HL-60 (cell line): Measurements from ENCODE around the gene ATP2B2.

Source experiments
- DNase-seq, 2 experiments: peaks; one replicate each; pipeline ENCODE4 v3.0.0-alpha.2; 2010 to 2020; ENCODE audit warnings: low read depth in 1 of 2, low spot score in 1 of 2
- H3K27ac ChIP-seq: fragments of 250-450 bp; sonication (Bioruptor Pico); replicated peaks from 2 replicates; pipeline ENCODE4 v1.5.1; 2020; ENCODE audit warnings: mild to moderate bottlenecking, moderate library complexity
- H3K27me3 ChIP-seq: fragments of 250-450 bp; sonication (Bioruptor Pico); 2 replicates; pipeline ENCODE4 v1.5.1; 2021; ENCODE audit warnings: mild to moderate bottlenecking, moderate library complexity; ENCODE audit not compliant: insufficient read depth, poor library complexity, severe bottlenecking
- H3K4me3 ChIP-seq: replicated peaks from 2 replicates; pipeline ENCODE4 v1.5.1; 2011; ENCODE audit warnings: mild to moderate bottlenecking, control low read depth, low read length; ENCODE audit not compliant: insufficient read depth
- CTCF ChIP-seq: IDR thresholded peaks from one replicate; pipeline ENCODE4 v1.5.1; 2011; ENCODE audit warnings: low read length, control low read depth, inconsistent platforms; ENCODE audit not compliant: insufficient read depth
- GABPA ChIP-seq: IDR thresholded peaks from 2 replicates; pipeline ENCODE4 v1.6.1; 2012; ENCODE audit warnings: low read depth
- POLR2AphosphoS5 ChIP-seq: IDR thresholded peaks from 2 replicates; pipeline ENCODE4 v1.6.1; 2012; ENCODE audit warnings: low read depth
- REST ChIP-seq: IDR thresholded peaks from 2 replicates; pipeline ENCODE4 v1.6.1; 2012; ENCODE audit warnings: low read depth; ENCODE audit not compliant: insufficient replicate concordance
- SPI1 ChIP-seq: IDR thresholded peaks from 2 replicates; pipeline ENCODE4 v1.6.1; 2012; ENCODE audit warnings: low read depth, mild to moderate bottlenecking, borderline replicate concordance

ATP2B2 gene

DNA sequence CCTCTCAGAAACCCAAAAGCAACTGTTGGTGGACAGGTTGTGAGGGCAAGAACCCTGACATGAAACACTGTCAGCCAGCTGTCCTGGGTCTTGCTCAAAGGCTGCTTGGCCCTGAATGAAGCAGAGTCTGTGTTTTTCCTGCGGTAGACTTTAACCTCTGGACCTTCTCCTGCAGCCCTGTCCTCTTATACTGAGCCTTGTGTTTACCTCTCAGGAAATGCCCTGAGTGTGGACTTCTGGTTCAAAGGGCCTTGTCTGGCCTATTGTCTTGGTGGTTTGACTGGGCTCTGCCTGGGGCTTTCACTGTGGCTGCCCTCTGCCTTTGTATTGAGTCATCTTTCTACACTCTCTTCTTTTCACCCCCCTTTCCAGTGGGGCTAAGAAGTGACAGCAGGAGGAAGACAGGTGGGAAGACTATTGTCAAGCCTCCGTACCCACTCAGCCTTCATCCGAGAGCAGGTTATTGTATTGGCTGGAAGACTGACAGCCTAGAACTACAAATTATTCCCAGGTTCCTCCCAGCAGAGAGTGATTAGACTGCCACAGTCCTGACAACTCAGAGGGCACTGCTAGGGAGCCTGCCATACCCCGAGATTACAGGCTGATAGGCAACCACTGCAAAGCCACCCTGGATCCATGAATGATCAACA lies 187.9 kb downstream of the ATP2B2 start:
- Histone ChIP-seq H3K27me3 (no peaks in the 10 kb centered on the region), H3K4me3 (no peak overlapping the region), H3K27ac (no peak overlapping the region)
- TF ChIP-seq SPI1 (no peak), POLR2AphosphoS5 (no peak), GABPA (no peak), REST (no peak), CTCF (no peak)
- DNase-seq = no peak

GRCh38 chr3:10315771-10316344 lies 189.5 kb downstream of the ATP2B2 start:
- Histone ChIP-seq H3K27me3 (no peaks in the 10 kb centered on the region), H3K27ac (no peak overlapping the region), H3K4me3 (no peak overlapping the region)
- DNase-seq = no peak
- TF ChIP-seq SPI1 = no peak
- TF ChIP-seq POLR2AphosphoS5 = no peak
- TF ChIP-seq CTCF = no peak
- no peak for TF ChIP-seq REST
- TF ChIP-seq GABPA = no peak

DNA sequence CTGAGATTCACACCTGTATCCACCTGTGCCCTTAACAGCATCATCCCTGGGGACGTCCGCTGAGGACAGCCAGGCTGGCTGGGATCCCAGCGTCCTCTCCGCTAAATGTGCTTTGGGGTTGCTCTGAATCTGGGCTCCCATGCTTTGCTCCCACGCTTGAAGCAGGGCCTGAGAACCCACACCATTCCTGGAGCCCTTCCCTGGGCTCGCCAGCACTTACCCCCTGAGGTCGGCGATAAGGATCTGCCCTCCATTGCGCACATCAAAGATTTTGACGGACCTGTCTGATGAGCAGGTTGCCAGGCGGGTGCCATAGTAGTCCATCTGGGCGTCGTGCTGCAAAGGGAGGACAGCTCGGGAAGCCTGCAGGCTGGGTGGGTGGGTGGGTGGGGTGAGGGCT lies 190.3 kb downstream of the ATP2B2 start:
- TF ChIP-seq REST = no peak
- DNase-seq = no peak
- H3K4me3 ChIP-seq = no peak overlapping the region
- H3K27ac ChIP-seq = no peak overlapping the region
- no peaks in the 10 kb centered on the region for H3K27me3 ChIP-seq
